H9 (cell line): ENCODE data around the gene AKR7A2. TPM values are rescaled to one million over a fixed set of nuclear protein-coding genes. Genes with fewer than 3 reads are reported as not detected.

Experiments
- DNase-seq: peaks from one replicate; pipeline ENCODE4 v3.0.0-alpha.2; 2017
- H2AFZ ChIP-seq: one replicate; pipeline ENCODE4 v1.6.1; 2013; ENCODE audit warnings: mild to moderate bottlenecking, low read length, control low read depth, moderate library complexity
- H2AK5ac ChIP-seq: 2 replicates; pipeline ENCODE4 v1.6.1; 2013; ENCODE audit warnings: low read length, control low read depth, mixed read lengths; ENCODE audit not compliant: insufficient read length
- H2BK120ac ChIP-seq: one replicate; pipeline ENCODE4 v1.6.1; 2013; ENCODE audit warnings: low read depth, mild to moderate bottlenecking, low read length, control low read depth, inconsistent platforms; ENCODE audit not compliant: poor library complexity, severe bottlenecking
- H2BK12ac ChIP-seq: 2 replicates; pipeline ENCODE4 v1.6.1; 2013; ENCODE audit warnings: low read length, control low read depth, mixed read lengths, low read depth; ENCODE audit not compliant: insufficient read length
- H2BK15ac ChIP-seq: 2 replicates; pipeline ENCODE4 v1.6.1; 2013; ENCODE audit warnings: low read depth, low read length, control low read depth
- H2BK20ac ChIP-seq: one replicate; pipeline ENCODE4 v1.6.1; 2013; ENCODE audit warnings: low read depth, mild to moderate bottlenecking, low read length, control low read depth, inconsistent platforms; ENCODE audit not compliant: poor library complexity, severe bottlenecking
- H2BK5ac ChIP-seq: 2 replicates; pipeline ENCODE4 v1.6.1; 2013; ENCODE audit warnings: low read length, control low read depth, mixed read lengths; ENCODE audit not compliant: insufficient read length
- H3K14ac ChIP-seq: 2 replicates; pipeline ENCODE4 v1.6.1; 2013; ENCODE audit warnings: low read length, control low read depth; ENCODE audit not compliant: insufficient read depth
- H3K18ac ChIP-seq: 2 replicates; pipeline ENCODE4 v1.6.1; 2013; ENCODE audit warnings: low read depth, mild to moderate bottlenecking, mixed read lengths, low read length, control low read depth; ENCODE audit not compliant: insufficient read length
- H3K23ac ChIP-seq: 2 replicates; pipeline ENCODE4 v1.6.1; 2013; ENCODE audit warnings: low read length, control low read depth, mixed read lengths, low read depth; ENCODE audit not compliant: insufficient read length
- H3K23me2 ChIP-seq: 2 replicates; pipeline ENCODE4 v1.6.1; 2013; ENCODE audit warnings: low read depth, mild to moderate bottlenecking, mixed read lengths, low read length, control low read depth; ENCODE audit not compliant: insufficient read length, poor library complexity, severe bottlenecking
- H3K27ac ChIP-seq: 2 replicates; pipeline ENCODE4 v1.5.1; 2013; ENCODE audit warnings: low read length, control low read depth, mixed read lengths, low read depth; ENCODE audit not compliant: insufficient read length
- H3K27me3 ChIP-seq: 2 replicates; pipeline ENCODE4 v1.6.1; 2013; ENCODE audit warnings: low read length, control low read depth, inconsistent platforms; ENCODE audit not compliant: insufficient read depth
- H3K4ac ChIP-seq: 2 replicates; pipeline ENCODE4 v1.6.1; 2013; ENCODE audit warnings: low read depth, mild to moderate bottlenecking, control low read depth, inconsistent platforms, low read length, moderate library complexity
- H3K4me1 ChIP-seq: 2 replicates; pipeline ENCODE4 v1.6.1; 2013; ENCODE audit warnings: low read length, control low read depth, inconsistent platforms; ENCODE audit not compliant: insufficient read depth
- H3K4me2 ChIP-seq: 2 replicates; pipeline ENCODE4 v1.6.1; 2013; ENCODE audit warnings: low read length, control low read depth, mixed read lengths; ENCODE audit not compliant: insufficient read length, insufficient read depth
- H3K56ac ChIP-seq: 2 replicates; pipeline ENCODE4 v1.6.1; 2013; ENCODE audit warnings: low read depth, mild to moderate bottlenecking, mixed read lengths, low read length, control low read depth; ENCODE audit not compliant: insufficient read length
- H3K79me1 ChIP-seq: 2 replicates; pipeline ENCODE4 v1.6.1; 2013; ENCODE audit warnings: low read depth, mild to moderate bottlenecking, moderate library complexity, low read length, control low read depth, inconsistent platforms; ENCODE audit not compliant: insufficient read depth, poor library complexity, severe bottlenecking
- H3K79me2 ChIP-seq: 2 replicates; pipeline ENCODE4 v1.6.1; 2013; ENCODE audit warnings: low read length, control low read depth, inconsistent platforms; ENCODE audit not compliant: insufficient read depth
- H3K9ac ChIP-seq: 2 replicates; pipeline ENCODE4 v1.6.1; 2013; ENCODE audit warnings: low read length, control low read depth, mixed read lengths; ENCODE audit not compliant: insufficient read length; ENCODE audit errors: extremely low read depth
- H3K9me3 ChIP-seq: one replicate; pipeline ENCODE4 v1.6.1; 2013; ENCODE audit warnings: low read depth, low read length, inconsistent platforms; ENCODE audit not compliant: control insufficient read depth
- H3T11ph ChIP-seq: one replicate; pipeline ENCODE4 v1.6.1; 2013; ENCODE audit warnings: mild to moderate bottlenecking, low read length, control low read depth, inconsistent platforms
- H4K20me1 ChIP-seq: one replicate; pipeline ENCODE4 v1.6.1; 2013; ENCODE audit not compliant: control insufficient read depth, insufficient read length, insufficient read depth
- H4K5ac ChIP-seq: 2 replicates; pipeline ENCODE4 v1.6.1; 2013; ENCODE audit warnings: low read depth, mild to moderate bottlenecking, mixed read lengths, low read length, control low read depth; ENCODE audit not compliant: insufficient read length
- H4K8ac ChIP-seq: replicated peaks from 2 replicates; pipeline ENCODE4 v1.6.1; 2013; ENCODE audit warnings: low read length, control low read depth, mixed read lengths, low read depth; ENCODE audit not compliant: insufficient read length
- H4K91ac ChIP-seq: 2 replicates; pipeline ENCODE4 v1.6.1; 2013; ENCODE audit warnings: low read depth, mild to moderate bottlenecking, moderate library complexity, mixed read lengths, low read length, control low read depth; ENCODE audit not compliant: insufficient read length
- H3K27ac Mint-ChIP-seq, 3 experiments: 2 replicates in 2 of 3; 3 replicates in 1 of 3; pipeline ENCODE4 v1.8.0; 2020 to 2021; ENCODE audit warnings: mixed read lengths in 3 of 3, mild to moderate bottlenecking in 1 of 3, moderate library complexity in 1 of 3
- H3K27me3 Mint-ChIP-seq: 2 replicates; pipeline ENCODE4 v1.8.0; 2021; ENCODE audit warnings: low read depth, mild to moderate bottlenecking, moderate library complexity, mixed read lengths
- H3K36me3 Mint-ChIP-seq, 3 experiments: 2 replicates in 2 of 3; 3 replicates in 1 of 3; pipeline ENCODE4 v1.8.0; 2020 to 2021; ENCODE audit warnings: low read depth in 3 of 3, mixed read lengths in 3 of 3; ENCODE audit not compliant: insufficient read depth in 1 of 3
- H3K4me1 Mint-ChIP-seq, 2 experiments: 2 replicates each; pipeline ENCODE4 v1.8.0; 2020; ENCODE audit warnings: mixed read lengths in 2 of 2
- H3K4me3 Mint-ChIP-seq, 2 experiments: 2 replicates in 1 of 2; 3 replicates in 1 of 2; pipeline ENCODE4 v1.8.0; 2020 to 2021; ENCODE audit warnings: mild to moderate bottlenecking in 2 of 2, mixed read lengths in 2 of 2, moderate library complexity in 1 of 2
- H3K9me3 Mint-ChIP-seq, 2 experiments: 2 replicates in 1 of 2; 3 replicates in 1 of 2; pipeline ENCODE4 v1.8.0; 2020; ENCODE audit warnings: mild to moderate bottlenecking in 2 of 2, mixed read lengths in 2 of 2, moderate library complexity in 1 of 2
- WGBS: extraction: QIAGEN DNeasy Blood & Tissue Kit; methylation state at CpG from one replicate; pipeline ENCODE4 v1.1.7; 2013; ENCODE audit warnings: missing lambda C conversion rate, low lambda C conversion rate, mixed read lengths; ENCODE audit not compliant: insufficient read length; ENCODE audit errors: extremely low coverage; 5-methylcytosine and 5-hydroxymethylcytosine counted together
- total RNA-seq: library from RNA; stranded (reverse); gene quantifications from 2 replicates; pipeline ENCODE4 v1.2.1, GENCODE V29; 2021
- TF ChIP-seq, protein P1 (sequence below): fragments of 200-600 bp; sonication (generic); conservative IDR thresholded peaks from 3 replicates; pipeline ENCODE4 v1.8.0; 2021; ENCODE audit warnings: antibody characterized with exemption, mild to moderate bottlenecking

Gene AKR7A2
- total RNA-seq, 1 experiment from 2014 or later, result 50.3 TPM

DNA sequence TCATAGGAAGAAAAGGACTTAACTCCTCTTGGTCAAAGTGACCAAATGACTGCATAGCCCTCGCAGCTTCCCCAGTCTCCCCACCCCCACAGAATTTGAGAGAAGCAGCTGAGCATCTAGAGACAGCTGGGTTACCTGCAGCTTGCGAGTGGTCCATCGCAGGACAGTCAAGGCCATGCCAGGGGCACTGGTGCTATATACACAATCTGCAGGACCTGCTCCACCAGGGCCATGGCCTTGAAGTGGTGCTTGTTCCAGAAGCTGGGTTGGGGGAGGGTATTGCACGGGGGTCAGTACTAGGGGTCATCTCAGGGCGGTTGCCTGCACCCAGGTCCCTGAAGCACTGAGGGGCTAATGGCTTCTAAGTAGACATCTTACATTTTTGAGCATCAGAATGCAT lies 49.9 kb downstream of the AKR7A2 start:
- H4K20me1 ChIP-seq, result no peaks in the 10 kb centered on the region
- no peak overlapping the region for H3T11ph ChIP-seq
- H3K56ac ChIP-seq, result no peak overlapping the region
- H3K4me2 ChIP-seq, result no peak overlapping the region
- no peak overlapping the region; the same call in 1 of the 2 replicates for H3K14ac ChIP-seq
- no peak overlapping the region for H4K8ac ChIP-seq
- no peaks in the 10 kb centered on the region for H3K4me1 Mint-ChIP-seq
- no peak overlapping the region for H3K23ac ChIP-seq
- H2AFZ ChIP-seq, result no peak overlapping the region
- H3K36me3 Mint-ChIP-seq, result peaks cover 20 to 37% (median 32%) of the 10 kb centered on the region in 3 experiments; a peak in 6 of 7 replicates
- DNase-seq, result no peak
- no peaks in the 10 kb centered on the region for H3K79me2 ChIP-seq
- H4K91ac ChIP-seq, result no peak overlapping the region
- no peak overlapping the region for H3K9ac ChIP-seq
- no peak overlapping the region for H3K18ac ChIP-seq
- no peaks in the 10 kb centered on the region for H3K79me1 ChIP-seq
- H3K27ac ChIP-seq, result no peak overlapping the region
- no peak overlapping the region for H3K4me3 Mint-ChIP-seq
- H3K4ac ChIP-seq, result no peak overlapping the region
- H3K27me3 ChIP-seq, result no peaks in the 10 kb centered on the region
- H2BK5ac ChIP-seq, result no peak overlapping the region
- TF ChIP-seq, protein P1, sequence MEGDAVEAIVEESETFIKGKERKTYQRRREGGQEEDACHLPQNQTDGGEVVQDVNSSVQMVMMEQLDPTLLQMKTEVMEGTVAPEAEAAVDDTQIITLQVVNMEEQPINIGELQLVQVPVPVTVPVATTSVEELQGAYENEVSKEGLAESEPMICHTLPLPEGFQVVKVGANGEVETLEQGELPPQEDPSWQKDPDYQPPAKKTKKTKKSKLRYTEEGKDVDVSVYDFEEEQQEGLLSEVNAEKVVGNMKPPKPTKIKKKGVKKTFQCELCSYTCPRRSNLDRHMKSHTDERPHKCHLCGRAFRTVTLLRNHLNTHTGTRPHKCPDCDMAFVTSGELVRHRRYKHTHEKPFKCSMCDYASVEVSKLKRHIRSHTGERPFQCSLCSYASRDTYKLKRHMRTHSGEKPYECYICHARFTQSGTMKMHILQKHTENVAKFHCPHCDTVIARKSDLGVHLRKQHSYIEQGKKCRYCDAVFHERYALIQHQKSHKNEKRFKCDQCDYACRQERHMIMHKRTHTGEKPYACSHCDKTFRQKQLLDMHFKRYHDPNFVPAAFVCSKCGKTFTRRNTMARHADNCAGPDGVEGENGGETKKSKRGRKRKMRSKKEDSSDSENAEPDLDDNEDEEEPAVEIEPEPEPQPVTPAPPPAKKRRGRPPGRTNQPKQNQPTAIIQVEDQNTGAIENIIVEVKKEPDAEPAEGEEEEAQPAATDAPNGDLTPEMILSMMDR, result no peak
- no peaks in the 10 kb centered on the region for H3K23me2 ChIP-seq
- H3K27me3 Mint-ChIP-seq, result 0 out of 2 replicates have a peak, but pooled peaks cover 1% of the 10 kb centered on the region
- H2BK120ac ChIP-seq, result no peak overlapping the region
- H4K5ac ChIP-seq, result no peak overlapping the region
- H3K4me1 ChIP-seq, result no peaks in the 10 kb centered on the region
- H2BK15ac ChIP-seq, result no peak overlapping the region
- no peak overlapping the region for H2BK20ac ChIP-seq
- no peaks in the 10 kb centered on the region for H3K9me3 ChIP-seq
- no peak overlapping the region for H2BK12ac ChIP-seq
- no CpG with 5 or more reads among the region's 5 CpGs for WGBS
- no peak overlapping the region for H2AK5ac ChIP-seq
- H3K27ac Mint-ChIP-seq, result 0 out of 7 replicates have a peak overlapping the region, but pooled peaks of 1 of the 3 experiments have one; percentile 14
- H3K9me3 Mint-ChIP-seq, result no peaks in the 10 kb centered on the region
